IMR-90 (cell line): ENCODE data around the gene PARL. TPM values are rescaled to one million over a fixed set of nuclear protein-coding genes. Genes with fewer than 3 reads are reported as not detected.

Experiments used
- ATAC-seq: fragments of 200-7000 bp; cut with Tn5 transposase; 2 replicates; pipeline ENCODE4 v1.9.1; 2020; ENCODE audit warnings: low read depth, mild to moderate bottlenecking, moderate library complexity
- BruUV-seq: library from RNA; stranded (reverse); fragments of 400-500 nt; replicated peaks from 2 replicates; lab custom pipeline; 2021; lab: Mats Ljungman, UMichigan
- CTCF ChIA-PET: fragments of 300-600 bp; formaldehyde crosslinking; extraction: SDS; loops from one replicate; lab custom pipeline; 2021; ENCODE audit warnings: antibody characterized with exemption; lab: Yijun Ruan, JAX
- POLR2A ChIA-PET: fragments of 300-600 bp; sonication (Branson Sonifier 250); formaldehyde crosslinking; loops from one replicate; lab custom pipeline; 2022; ENCODE audit warnings: antibody characterized with exemption; ENCODE audit not compliant: unreplicated experiment; lab: Charles Lee
- DNase-seq: peaks from one replicate; pipeline ENCODE4 v3.0.0; 2013
- H2AFZ ChIP-seq: replicated peaks from 2 replicates; pipeline ENCODE3; 2013; ENCODE audit warnings: low read length, mild to moderate bottlenecking; ENCODE audit not compliant: poor library complexity
- H2AK5ac ChIP-seq: 2 replicates; pipeline ENCODE4 v1.6.1; 2013; ENCODE audit warnings: low read depth, low read length, inconsistent platforms
- H2AK9ac ChIP-seq: replicated peaks from 2 replicates; pipeline ENCODE3; 2013; ENCODE audit warnings: mild to moderate bottlenecking, low read depth, low read length, moderate library complexity; ENCODE audit not compliant: poor library complexity
- H2BK120ac ChIP-seq: 2 replicates; pipeline ENCODE4 v1.6.1; 2013; ENCODE audit warnings: low read depth, low read length, inconsistent platforms
- H2BK15ac ChIP-seq: 3 replicates; pipeline ENCODE4 v1.6.1; 2013; ENCODE audit warnings: low read depth, low read length, inconsistent platforms
- H2BK20ac ChIP-seq: 2 replicates; pipeline ENCODE4 v1.6.1; 2013; ENCODE audit warnings: low read depth, mild to moderate bottlenecking, inconsistent platforms, low read length, moderate library complexity
- H2BK5ac ChIP-seq: 2 replicates; pipeline ENCODE4 v1.6.1; 2013; ENCODE audit warnings: mild to moderate bottlenecking, low read depth, low read length, inconsistent platforms; ENCODE audit not compliant: poor library complexity, severe bottlenecking
- H3K14ac ChIP-seq: replicated peaks from 2 replicates; pipeline ENCODE4 v1.6.1; 2013; ENCODE audit warnings: low read depth, low read length, inconsistent platforms
- H3K18ac ChIP-seq: 2 replicates; pipeline ENCODE4 v1.6.1; 2013; ENCODE audit warnings: low read depth, low read length, control low read depth
- H3K23ac ChIP-seq: 2 replicates; pipeline ENCODE4 v1.6.1; 2013; ENCODE audit warnings: low read depth, low read length, inconsistent platforms
- H3K27ac ChIP-seq: 2 replicates; pipeline ENCODE4 v1.5.1; 2013; ENCODE audit warnings: mild to moderate bottlenecking, control low read depth, low read length; ENCODE audit not compliant: insufficient read depth
- H3K27me3 ChIP-seq: 2 replicates; pipeline ENCODE4 v1.6.1; 2013; ENCODE audit warnings: low read length; ENCODE audit not compliant: control insufficient read depth, insufficient read depth
- H3K36me3 ChIP-seq: 2 replicates; pipeline ENCODE4 v1.6.1; 2013; ENCODE audit warnings: low read length, mixed read lengths; ENCODE audit not compliant: control insufficient read depth, insufficient read depth
- H3K4ac ChIP-seq: 2 replicates; pipeline ENCODE4 v1.6.1; 2013; ENCODE audit warnings: low read depth, low read length, inconsistent platforms
- H3K4me1 ChIP-seq: 2 replicates; pipeline ENCODE4 v1.6.1; 2013; ENCODE audit warnings: low read length, mixed read lengths; ENCODE audit not compliant: control insufficient read depth, insufficient read depth
- H3K4me2 ChIP-seq: 2 replicates; pipeline ENCODE4 v1.6.1; 2013; ENCODE audit warnings: low read depth, mild to moderate bottlenecking, control low read depth, low read length, moderate library complexity
- H3K4me3 ChIP-seq: 2 replicates; pipeline ENCODE4 v1.5.1; 2013; ENCODE audit warnings: low read depth, mild to moderate bottlenecking, control low read depth, low read length, moderate library complexity; ENCODE audit not compliant: insufficient read depth
- H3K56ac ChIP-seq: 2 replicates; pipeline ENCODE4 v1.6.1; 2013; ENCODE audit warnings: low read length, inconsistent platforms; ENCODE audit not compliant: insufficient read depth; ENCODE audit errors: extremely low read depth
- H3K79me1 ChIP-seq, 2 experiments: 2 replicates each; pipeline ENCODE4 v1.6.1; 2013; ENCODE audit warnings: low read length in 2 of 2, inconsistent platforms in 1 of 2, low read depth in 1 of 2
- H3K9ac ChIP-seq: 2 replicates; pipeline ENCODE4 v1.6.1; 2013; ENCODE audit warnings: low read depth, low read length, control low read depth
- H3K9me1 ChIP-seq: 2 replicates; pipeline ENCODE4 v1.6.1; 2013; ENCODE audit warnings: low read length, inconsistent platforms; ENCODE audit not compliant: insufficient read depth
- H3K9me3 ChIP-seq: 2 replicates; pipeline ENCODE4 v1.6.1; 2013; ENCODE audit warnings: low read length; ENCODE audit not compliant: control insufficient read depth, insufficient read depth
- H4K20me1 ChIP-seq: 2 replicates; pipeline ENCODE4 v1.6.1; 2013; ENCODE audit warnings: low read length, inconsistent platforms; ENCODE audit not compliant: insufficient read depth
- H4K5ac ChIP-seq: 2 replicates; pipeline ENCODE4 v1.6.1; 2013; ENCODE audit warnings: mild to moderate bottlenecking, low read depth, low read length, control low read depth
- H4K8ac ChIP-seq, 2 experiments: 2 replicates each; pipeline ENCODE4 v1.6.1; 2013; ENCODE audit warnings: low read depth in 2 of 2, low read length in 2 of 2, control low read depth in 1 of 2, inconsistent platforms in 1 of 2
- H4K91ac ChIP-seq: 2 replicates; pipeline ENCODE4 v1.6.1; 2013; ENCODE audit warnings: low read depth, low read length, inconsistent platforms; ENCODE audit not compliant: insufficient read depth
- CEBPB ChIP-seq: IDR thresholded peaks from 2 replicates; pipeline ENCODE4 v1.6.1; 2012; ENCODE audit warnings: low read depth, low read length, improper control_type of control experiment
- CHD1 ChIP-seq: IDR thresholded peaks from 2 replicates; pipeline ENCODE4 v1.6.1; 2012; ENCODE audit warnings: low read depth, low read length, improper control_type of control experiment
- MAFK ChIP-seq: IDR thresholded peaks from 2 replicates; pipeline ENCODE4 v1.6.1; 2012; ENCODE audit warnings: low read depth, low read length, improper control_type of control experiment
- MAZ ChIP-seq: IDR thresholded peaks from 2 replicates; pipeline ENCODE4 v1.6.1; 2012; ENCODE audit warnings: low read depth, mild to moderate bottlenecking, low read length, improper control_type of control experiment, moderate library complexity, borderline replicate concordance
- MXI1 ChIP-seq: IDR thresholded peaks from 2 replicates; pipeline ENCODE4 v1.6.1; 2012; ENCODE audit warnings: low read depth, mild to moderate bottlenecking, low read length, moderate library complexity, borderline replicate concordance
- NFE2L2 ChIP-seq: fragments of 150-350 bp; IDR thresholded peaks from 2 replicates; pipeline ENCODE4 v1.6.1; 2016; ENCODE audit warnings: low read depth, mild to moderate bottlenecking, low read length
- POLR2A ChIP-seq: IDR thresholded peaks from 2 replicates; pipeline ENCODE4 v1.6.1; 2012; ENCODE audit warnings: mild to moderate bottlenecking, low read depth, low read length
- RAD21 ChIP-seq: IDR thresholded peaks from 2 replicates; pipeline ENCODE4 v1.6.1; 2012; ENCODE audit warnings: low read length, improper control_type of control experiment
- RCOR1 ChIP-seq: IDR thresholded peaks from 2 replicates; pipeline ENCODE4 v1.6.1; 2012; ENCODE audit warnings: mild to moderate bottlenecking, low read length, improper control_type of control experiment; ENCODE audit not compliant: insufficient replicate concordance
- RFX5 ChIP-seq: IDR thresholded peaks from 2 replicates; pipeline ENCODE4 v1.8.0; 2012; ENCODE audit warnings: low read depth, mild to moderate bottlenecking, low read length, moderate library complexity
- SMC3 ChIP-seq: fragments of 150-350 bp; IDR thresholded peaks from 2 replicates; pipeline ENCODE4 v1.6.1; 2016; ENCODE audit warnings: low read depth, mild to moderate bottlenecking, antibody characterized with exemption, low read length, moderate library complexity
- WGBS, 2 experiments: methylation state at CpG; one replicate each; pipeline versions ENCODE4 v1.1.5 to v1.1.7; 2013; ENCODE audit warnings: missing lambda C conversion rate in 2 of 2; ENCODE audit not compliant: insufficient read length in 1 of 2; ENCODE audit errors: extremely low coverage in 2 of 2; 5-methylcytosine and 5-hydroxymethylcytosine counted together
- dilution Hi-C: fragments of 300-500 bp; cut with HindIII; formaldehyde crosslinking; loops from one replicate; pipeline ENCODE4 v1.14.3; 2018; ENCODE audit warnings: low sequenced_read_pairs; ENCODE audit not compliant: unreplicated experiment
- in situ Hi-C: fragments of 300-500 bp; cut with MboI; formaldehyde crosslinking; loops from 3 replicates; pipeline ENCODE4 v1.14.3; 2019; ENCODE audit warnings: low sequenced_read_pairs, inconsistent platforms, mixed read lengths
- intact Hi-C: fragments of 100-400 bp; cut with micrococcal nuclease; formaldehyde crosslinking; loops from 2 replicates; pipeline ENCODE4 v1.10.0; 2022
- polyA plus RNA-seq, 3 experiments: library from polyadenylated mRNA; depleted of rRNA; stranded (reverse); fragments of >200 nt; gene quantifications; 2 replicates each; pipeline ENCODE4 v1.2.3, GENCODE V29; 2012; ENCODE audit warnings: low replicate concordance in 1 of 3
- total RNA-seq: library from RNA; depleted of rRNA; stranded (reverse); fragments of >200 nt; gene quantifications from 2 replicates; pipeline ENCODE4 v1.2.3, GENCODE V29; 2012
- TF ChIP-seq, protein P1 (sequence below): fragments of 150-350 bp; IDR thresholded peaks from 2 replicates; pipeline ENCODE4 v1.6.1; 2017; ENCODE audit warnings: mild to moderate bottlenecking, antibody characterized with exemption, low read length, low read depth
- TF ChIP-seq, protein P2 (sequence below): conservative IDR thresholded peaks from 2 replicates; pipeline ENCODE4 v1.5.1; 2012; ENCODE audit warnings: mild to moderate bottlenecking, low read depth, low read length, improper control_type of control experiment

The PARL gene
- total and polyA plus RNA-seq, 2 of the 4 experiments (the other 2 are of a cell fraction): 35.5 to 42.6 TPM

DNA sequence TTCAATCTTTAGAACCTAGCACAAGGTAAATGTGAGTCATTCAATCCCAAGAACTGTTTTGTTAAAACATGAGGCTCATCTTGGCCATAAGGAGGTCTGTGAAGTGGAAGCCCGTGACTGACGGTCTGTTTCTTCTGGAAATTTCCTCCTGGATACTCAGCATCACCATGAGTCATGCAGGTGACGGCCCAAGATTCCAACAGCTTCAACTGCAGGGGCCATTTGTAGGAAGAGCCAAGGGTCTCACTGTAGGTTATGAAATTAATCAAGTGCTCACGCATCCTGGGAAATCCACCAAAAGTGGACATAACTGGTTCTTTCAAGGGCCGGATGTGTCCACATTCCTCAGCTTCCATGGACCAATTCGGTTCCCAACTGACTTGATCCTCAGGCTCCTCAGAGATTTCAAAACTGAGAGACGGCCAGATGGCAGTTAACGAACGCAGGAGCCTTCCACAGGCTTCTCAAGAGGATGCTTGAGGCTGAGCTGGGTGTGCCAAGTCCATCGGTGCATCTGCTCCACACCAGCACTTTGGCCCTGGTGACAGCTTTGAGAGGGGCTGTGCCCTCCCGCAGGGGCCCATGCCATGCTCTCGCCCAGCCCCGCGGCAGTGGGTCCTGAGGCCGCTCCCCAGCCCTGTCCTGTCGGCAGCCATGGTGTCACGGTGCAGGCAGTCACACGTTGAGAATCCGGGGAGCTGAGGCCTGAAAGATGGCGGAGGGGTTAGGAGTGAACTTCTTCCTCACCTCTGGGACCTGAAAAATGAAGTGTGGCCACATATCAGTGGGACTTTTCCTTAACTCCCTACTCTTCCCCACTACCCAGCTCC lies 67.8 kb downstream of the PARL start:
- Histone ChIP-seq H3K4ac (no peak overlapping the region), H3K23ac (no peak overlapping the region), H3K79me1 (peaks cover 0 to 8% of the 10 kb centered on the region in 2 experiments; a peak in 1 of 4 replicates), H4K8ac (no peak overlapping the region), H4K20me1 (peaks cover 6% of the 10 kb centered on the region), H3K56ac (no peak overlapping the region), H2AK5ac (no peak overlapping the region), H2BK15ac (no peak overlapping the region), H3K27me3 (no peaks in the 10 kb centered on the region), H2AFZ (no peak overlapping the region), H4K91ac (no peak overlapping the region), H4K5ac (no peak overlapping the region), H2BK5ac (no peak overlapping the region), H3K9me1 (peaks cover 5% of the 10 kb centered on the region; the same call in 1 of the 2 replicates), H2BK20ac (no peak overlapping the region), H3K36me3 (peaks cover 14% of the 10 kb centered on the region), H3K18ac (no peak overlapping the region), H3K9me3 (no peaks in the 10 kb centered on the region), H3K9ac (no peak overlapping the region), H3K4me3 (no peak overlapping the region), H2BK120ac (no peak overlapping the region), H3K4me2 (no peak overlapping the region), H3K4me1 (peaks cover 2% of the 10 kb centered on the region), H3K27ac (no peak overlapping the region), H3K14ac (no peak overlapping the region), H2AK9ac (no peak overlapping the region)
- CTCF ChIA-PET: interaction anchor here (0.5 kb wide), 1 partner anchor 466 kb away, joined by 4 read pairs; no protein-coding TSS in a partner anchor
- TF ChIP-seq MAFK: no peak
- TF ChIP-seq RFX5: no peak
- TF ChIP-seq MXI1: no peak
- TF ChIP-seq, protein P1, sequence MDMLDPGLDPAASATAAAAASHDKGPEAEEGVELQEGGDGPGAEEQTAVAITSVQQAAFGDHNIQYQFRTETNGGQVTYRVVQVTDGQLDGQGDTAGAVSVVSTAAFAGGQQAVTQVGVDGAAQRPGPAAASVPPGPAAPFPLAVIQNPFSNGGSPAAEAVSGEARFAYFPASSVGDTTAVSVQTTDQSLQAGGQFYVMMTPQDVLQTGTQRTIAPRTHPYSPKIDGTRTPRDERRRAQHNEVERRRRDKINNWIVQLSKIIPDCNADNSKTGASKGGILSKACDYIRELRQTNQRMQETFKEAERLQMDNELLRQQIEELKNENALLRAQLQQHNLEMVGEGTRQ: no peak
- TF ChIP-seq, protein P2, sequence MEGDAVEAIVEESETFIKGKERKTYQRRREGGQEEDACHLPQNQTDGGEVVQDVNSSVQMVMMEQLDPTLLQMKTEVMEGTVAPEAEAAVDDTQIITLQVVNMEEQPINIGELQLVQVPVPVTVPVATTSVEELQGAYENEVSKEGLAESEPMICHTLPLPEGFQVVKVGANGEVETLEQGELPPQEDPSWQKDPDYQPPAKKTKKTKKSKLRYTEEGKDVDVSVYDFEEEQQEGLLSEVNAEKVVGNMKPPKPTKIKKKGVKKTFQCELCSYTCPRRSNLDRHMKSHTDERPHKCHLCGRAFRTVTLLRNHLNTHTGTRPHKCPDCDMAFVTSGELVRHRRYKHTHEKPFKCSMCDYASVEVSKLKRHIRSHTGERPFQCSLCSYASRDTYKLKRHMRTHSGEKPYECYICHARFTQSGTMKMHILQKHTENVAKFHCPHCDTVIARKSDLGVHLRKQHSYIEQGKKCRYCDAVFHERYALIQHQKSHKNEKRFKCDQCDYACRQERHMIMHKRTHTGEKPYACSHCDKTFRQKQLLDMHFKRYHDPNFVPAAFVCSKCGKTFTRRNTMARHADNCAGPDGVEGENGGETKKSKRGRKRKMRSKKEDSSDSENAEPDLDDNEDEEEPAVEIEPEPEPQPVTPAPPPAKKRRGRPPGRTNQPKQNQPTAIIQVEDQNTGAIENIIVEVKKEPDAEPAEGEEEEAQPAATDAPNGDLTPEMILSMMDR: no peak
- no peak for TF ChIP-seq POLR2A
- no peak for TF ChIP-seq MAZ
- TF ChIP-seq CEBPB: no peak
- no peak for TF ChIP-seq RAD21
- TF ChIP-seq RCOR1: no peak
- no peak for TF ChIP-seq SMC3
- no peak for TF ChIP-seq NFE2L2
- TF ChIP-seq CHD1: no peak
- 86% methylated on average over 4 of the region's 20 CpGs; no CpG with 5 or more reads in 1 of the 2 experiments for WGBS, 2 experiments
- in situ Hi-C loops: no loop called here
- no TSS peak for BruUV-seq
- dilution Hi-C loops: no loop called here
- ATAC-seq (no peak), DNase-seq (no peak)
- intact Hi-C loops: no loop called here
- POLR2A ChIA-PET: no interaction called here
